Coronary artery (tissue), 2 donors: ENCODE data around the gene CFAP53.
A peak's percentile ranks its signal among the peaks of the same experiment; 100 is the strongest.

Experiments used
- DNase-seq: peaks from one replicate; pipeline ENCODE4 v3.0.0-alpha.2; 2017; ENCODE audit warnings: low spot score
- H3K27ac ChIP-seq, 2 donors: fragments of 200-600 bp; sonication (generic); one replicate each; pipeline ENCODE4 v1.5.1; 2016 to 2019
- H3K4me3 ChIP-seq: fragments of 200-600 bp; sonication (generic); 2 replicates; pipeline ENCODE4 v1.5.1; 2016; ENCODE audit warnings: mild to moderate bottlenecking, moderate library complexity
- TF ChIP-seq, protein P1 (sequence below): fragments of 200-600 bp; sonication (generic); IDR thresholded peaks from one replicate; pipeline ENCODE4 v1.5.1; 2019; ENCODE audit warnings: antibody characterized with exemption

Gene CFAP53

DNA sequence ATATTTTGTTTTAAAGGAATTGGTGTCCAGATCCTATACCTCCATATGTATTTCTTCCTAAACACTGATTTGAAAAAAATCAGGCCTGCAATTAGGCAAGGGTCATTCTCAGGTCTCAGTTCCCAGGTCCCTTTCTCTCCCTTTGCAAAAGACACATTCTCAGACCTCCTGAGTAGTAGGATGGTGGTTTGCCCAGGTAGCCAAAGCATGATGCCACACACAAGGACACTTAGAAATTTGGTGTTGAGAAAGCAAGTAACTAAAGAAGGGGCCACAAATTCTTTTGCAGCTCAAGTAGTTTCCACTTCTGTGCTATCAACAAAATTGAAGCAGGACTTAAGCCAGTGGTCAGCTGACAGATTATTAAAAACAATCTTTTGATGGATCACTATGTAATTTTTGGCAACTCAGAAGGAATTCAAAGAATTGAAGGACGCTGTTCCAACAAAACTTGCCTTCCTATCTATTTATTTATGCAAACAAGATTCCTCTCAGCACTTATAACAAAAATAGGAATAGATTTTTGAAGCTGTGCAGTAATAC lies 64.7 kb downstream of the CFAP53 start:
- TF ChIP-seq, protein P1, sequence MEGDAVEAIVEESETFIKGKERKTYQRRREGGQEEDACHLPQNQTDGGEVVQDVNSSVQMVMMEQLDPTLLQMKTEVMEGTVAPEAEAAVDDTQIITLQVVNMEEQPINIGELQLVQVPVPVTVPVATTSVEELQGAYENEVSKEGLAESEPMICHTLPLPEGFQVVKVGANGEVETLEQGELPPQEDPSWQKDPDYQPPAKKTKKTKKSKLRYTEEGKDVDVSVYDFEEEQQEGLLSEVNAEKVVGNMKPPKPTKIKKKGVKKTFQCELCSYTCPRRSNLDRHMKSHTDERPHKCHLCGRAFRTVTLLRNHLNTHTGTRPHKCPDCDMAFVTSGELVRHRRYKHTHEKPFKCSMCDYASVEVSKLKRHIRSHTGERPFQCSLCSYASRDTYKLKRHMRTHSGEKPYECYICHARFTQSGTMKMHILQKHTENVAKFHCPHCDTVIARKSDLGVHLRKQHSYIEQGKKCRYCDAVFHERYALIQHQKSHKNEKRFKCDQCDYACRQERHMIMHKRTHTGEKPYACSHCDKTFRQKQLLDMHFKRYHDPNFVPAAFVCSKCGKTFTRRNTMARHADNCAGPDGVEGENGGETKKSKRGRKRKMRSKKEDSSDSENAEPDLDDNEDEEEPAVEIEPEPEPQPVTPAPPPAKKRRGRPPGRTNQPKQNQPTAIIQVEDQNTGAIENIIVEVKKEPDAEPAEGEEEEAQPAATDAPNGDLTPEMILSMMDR, result no peak
- Histone ChIP-seq H3K27ac (no peak overlapping the region), H3K4me3 (no peak overlapping the region)
- DNase-seq, result no peak

- Histone ChIP-seq H3K4me3 (no peak overlapping the region), H3K27ac (no peak overlapping the region)
- DNase-seq, result no peak
These were observed 66.4 kb downstream of the CFAP53 start for GRCh38 chr18:50199921-50200320.

DNA sequence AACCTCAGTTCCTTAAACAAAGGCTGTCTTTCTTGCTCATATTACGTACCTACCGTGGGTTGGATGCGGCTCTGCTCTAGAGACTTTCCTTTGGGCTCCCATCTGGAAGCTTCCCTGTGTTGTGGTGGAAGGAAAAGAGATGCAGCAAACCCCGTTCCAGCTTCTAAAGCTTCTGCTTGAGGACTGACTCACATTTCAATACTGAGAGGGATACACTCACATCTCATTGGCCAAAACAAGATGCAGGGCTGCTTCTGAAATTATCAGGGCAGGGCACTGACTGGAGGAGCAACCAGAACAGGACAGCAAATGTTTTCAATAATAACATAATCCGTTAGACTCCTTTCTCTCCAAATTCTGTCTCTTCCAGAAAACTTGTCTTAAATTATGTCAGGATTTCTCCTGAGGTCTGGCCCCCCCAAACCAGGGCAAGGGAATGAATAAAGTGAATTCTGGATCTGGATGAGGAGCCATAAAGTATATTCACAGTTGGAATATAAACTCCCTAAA lies 66.9 kb downstream of the CFAP53 start:
- no peak for DNase-seq
- TF ChIP-seq, protein P1, result no peak

More at GRCh38 chr18:50199921-50200320, 66.4 kb downstream of the CFAP53 start:
- TF ChIP-seq, protein P1, result no peak

GRCh38 chr18:50196261-50196660 lies 70.0 kb downstream of the CFAP53 start:
- H3K27ac ChIP-seq, result no peak overlapping the region
- DNase-seq, result no peak
- H3K4me3 ChIP-seq, result no peak overlapping the region
- TF ChIP-seq, protein P1, result no peak

More for the DNA sequence above, 66.9 kb downstream of the CFAP53 start:
- no peak overlapping the region for H3K4me3 ChIP-seq
- no peak overlapping the region for H3K27ac ChIP-seq

DNA sequence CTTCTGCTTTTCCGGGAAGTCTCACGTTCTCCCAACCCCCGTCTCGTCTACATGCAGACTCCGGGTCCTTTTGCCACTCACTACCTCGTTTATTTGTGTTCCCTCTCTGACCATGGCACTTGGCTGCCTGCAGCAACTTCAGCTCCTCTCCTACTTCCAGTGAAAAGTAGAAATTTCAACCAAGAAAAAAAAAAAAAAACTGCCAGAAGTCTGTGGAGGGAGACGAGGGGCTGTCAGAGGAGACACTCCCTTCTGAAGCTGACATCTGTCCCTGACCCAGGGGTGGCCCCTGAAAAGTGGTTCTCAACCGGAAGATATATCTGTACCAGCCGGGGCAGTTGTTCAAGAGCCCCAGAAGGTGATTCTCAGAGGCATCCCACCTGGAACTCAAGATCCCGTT lies 70.6 kb downstream of the CFAP53 start:
- TF ChIP-seq, protein P1, result no peak
- Histone ChIP-seq H3K4me3 (no peak overlapping the region), H3K27ac (no peak overlapping the region)
- DNase-seq, result no peak

DNA sequence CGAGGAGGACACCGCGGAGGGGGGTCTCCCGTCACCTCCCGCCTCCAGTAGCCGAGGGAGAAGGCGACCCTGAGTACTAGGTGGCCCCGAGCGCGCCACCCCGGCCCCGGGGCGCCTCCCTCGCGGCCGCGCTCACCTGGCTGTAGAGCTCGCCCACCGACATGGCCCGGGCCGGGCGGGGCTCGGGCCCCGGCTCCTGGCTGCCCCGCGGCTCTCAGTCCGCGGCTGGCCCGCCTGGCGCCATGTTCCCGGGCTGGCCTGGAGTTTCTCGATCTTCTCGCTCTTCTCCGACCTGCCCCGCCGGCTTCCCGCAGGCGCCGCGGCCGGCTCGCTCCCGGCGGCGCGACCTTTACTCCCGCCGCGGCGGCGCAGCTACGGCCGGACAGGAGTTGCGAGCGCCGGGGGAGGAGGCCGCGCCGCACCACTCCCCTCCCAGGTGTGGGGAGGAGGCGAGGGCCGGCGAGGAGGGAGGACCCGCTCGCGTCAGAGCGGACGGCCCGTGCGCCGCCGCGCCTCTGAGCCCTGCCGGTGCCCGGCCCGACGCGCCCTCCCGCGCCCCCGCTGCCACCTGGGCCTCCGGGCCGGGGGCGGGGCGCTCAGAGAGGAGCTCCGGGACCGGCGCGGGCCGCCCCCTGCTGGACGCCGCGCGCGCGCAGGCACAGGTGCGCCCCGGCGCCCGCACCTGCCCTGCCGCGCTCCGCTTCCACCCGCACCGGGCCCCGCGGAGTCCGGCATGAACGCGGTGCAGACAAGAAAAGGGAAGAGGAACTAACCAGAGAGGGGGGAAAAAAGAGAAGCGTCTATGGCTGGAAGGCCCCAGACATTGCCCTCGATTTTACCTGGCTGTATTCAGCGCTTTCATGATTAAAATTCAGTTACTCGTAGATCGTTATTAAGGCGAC lies 71.4 kb downstream of the CFAP53 start, which contains the start of gene MYO5B:
Gene MYO5B (minus strand): TSS at position 517 of the 902 bp plus-strand sequence. CDS start 354 bp downstream, at position 163.
- DNase-seq, result no peak
- Histone ChIP-seq H3K27ac (no peak within 1 kb of the TSS), H3K4me3 (peak within 1 kb of the TSS; percentile 71)
- TF ChIP-seq, protein P1, result no peak
